ENCODE results near the gene FAM184A. TPM values are rescaled to one million over a fixed set of nuclear protein-coding genes. Genes with fewer than 3 reads are reported as not detected.

FAM184A gene
- polyA plus RNA-seq, 1 donor (not counting 4 experiments of a cell fraction or from before 2014, with no cell fraction given) = 0.20 TPM

DNA sequence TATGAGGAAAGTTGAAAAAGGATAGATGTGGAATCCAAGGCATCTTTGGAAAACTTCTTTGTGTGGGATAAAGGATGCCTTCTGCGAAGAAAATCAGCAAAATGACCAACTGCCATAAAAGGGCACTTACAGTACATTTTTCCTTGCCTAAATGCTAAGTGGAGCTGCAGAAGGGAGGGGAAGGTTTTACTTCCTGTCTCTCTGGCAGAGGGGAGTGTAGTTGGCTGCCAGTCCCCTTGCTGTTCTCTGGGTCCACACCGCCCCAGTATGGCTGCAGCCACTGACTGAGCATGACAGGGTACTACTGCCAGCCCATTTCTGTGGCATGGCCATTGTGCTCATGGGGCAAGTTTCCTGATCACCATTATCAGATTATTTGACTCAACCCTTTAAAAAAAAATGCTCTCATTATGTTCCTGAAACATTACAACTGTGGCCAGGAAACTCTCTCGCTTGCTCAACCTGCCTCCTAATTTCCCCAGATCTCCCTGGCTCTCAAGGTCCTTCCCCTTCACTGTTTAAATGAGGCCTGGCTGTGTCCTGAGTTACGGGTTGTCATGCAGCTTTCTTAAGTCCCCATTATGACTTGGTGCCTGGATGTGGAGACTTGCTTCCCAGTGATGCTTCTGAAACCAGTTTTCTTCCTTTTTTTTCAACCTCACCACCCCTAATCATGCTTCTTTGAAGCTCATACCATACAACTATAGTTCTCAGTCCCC is 34.5 kb upstream of the FAM184A start:
- no peaks in the 10 kb centered on the region for H4K20me1 ChIP-seq (ENCODE audit: control insufficient read depth, extremely low read depth, insufficient read depth, low read length)
- H3K27me3 ChIP-seq (ENCODE audit: control insufficient read depth, extremely low read depth, insufficient read depth, low read length) = no peaks in the 10 kb centered on the region
- H3K79me2 ChIP-seq (ENCODE audit: control insufficient read depth, insufficient read depth, low read length) = no peaks in the 10 kb centered on the region
- no peak overlapping the region for H2AFZ ChIP-seq (ENCODE audit: control insufficient read depth, low read length)
- DNase-seq (ENCODE audit: low read depth, low spot score) (no peak), FAIRE-seq (no peak)
- dilution Hi-C loops (cut with MboI; ENCODE audit: extremely low pct_ligation_motif_present, low sequenced_read_pairs) = loop anchor here (25.0 kb wide), 1 partner anchor 151 kb away; no protein-coding TSS in a partner anchor
- H3K4me1 ChIP-seq (ENCODE audit: control insufficient read depth, extremely low read depth, insufficient read depth, low read length) = no peaks in the 10 kb centered on the region
- H3K36me3 ChIP-seq (ENCODE audit: control insufficient read depth in 2 of 2, extremely low read depth in 1 of 2, insufficient read depth in 2 of 2, low read length in 2 of 2) = no peaks in the 10 kb centered on the region
- no peaks in the 10 kb centered on the region for H3K9me3 ChIP-seq (ENCODE audit: control insufficient read depth, low read depth, low read length)
- H3K27ac ChIP-seq (ENCODE audit: control insufficient read depth, insufficient read depth, low read length) = no peak overlapping the region
- H3K9me1 ChIP-seq (ENCODE audit: control insufficient read depth, extremely low read depth, insufficient read depth, low read length) = no peaks in the 10 kb centered on the region
- no peak overlapping the region for H3K4me2 ChIP-seq (ENCODE audit: control insufficient read depth, extremely low read depth, insufficient read depth, low read depth, low read length)
- TF ChIP-seq, protein P1, sequence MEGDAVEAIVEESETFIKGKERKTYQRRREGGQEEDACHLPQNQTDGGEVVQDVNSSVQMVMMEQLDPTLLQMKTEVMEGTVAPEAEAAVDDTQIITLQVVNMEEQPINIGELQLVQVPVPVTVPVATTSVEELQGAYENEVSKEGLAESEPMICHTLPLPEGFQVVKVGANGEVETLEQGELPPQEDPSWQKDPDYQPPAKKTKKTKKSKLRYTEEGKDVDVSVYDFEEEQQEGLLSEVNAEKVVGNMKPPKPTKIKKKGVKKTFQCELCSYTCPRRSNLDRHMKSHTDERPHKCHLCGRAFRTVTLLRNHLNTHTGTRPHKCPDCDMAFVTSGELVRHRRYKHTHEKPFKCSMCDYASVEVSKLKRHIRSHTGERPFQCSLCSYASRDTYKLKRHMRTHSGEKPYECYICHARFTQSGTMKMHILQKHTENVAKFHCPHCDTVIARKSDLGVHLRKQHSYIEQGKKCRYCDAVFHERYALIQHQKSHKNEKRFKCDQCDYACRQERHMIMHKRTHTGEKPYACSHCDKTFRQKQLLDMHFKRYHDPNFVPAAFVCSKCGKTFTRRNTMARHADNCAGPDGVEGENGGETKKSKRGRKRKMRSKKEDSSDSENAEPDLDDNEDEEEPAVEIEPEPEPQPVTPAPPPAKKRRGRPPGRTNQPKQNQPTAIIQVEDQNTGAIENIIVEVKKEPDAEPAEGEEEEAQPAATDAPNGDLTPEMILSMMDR (optimal IDR thresholded peaks at IDR 0.05 in 1 of 3, IDR thresholded peaks at IDR 0.05 in 1 of 3, conservative IDR thresholded peaks at IDR 0.05 in 1 of 3; ENCODE audit: extremely low read depth in 1 of 3, insufficient read depth in 2 of 3, low read length in 3 of 3) = no peak
- no peak for TF ChIP-seq EZH2 (IDR thresholded peaks at IDR 0.05; ENCODE audit: low read length)
- H3K4me3 ChIP-seq (ENCODE audit: control insufficient read depth in 2 of 3, extremely low read depth in 1 of 3, insufficient read depth in 2 of 3, low read depth in 1 of 3, low read length in 3 of 3) = no peak overlapping the region
- no peak overlapping the region for H3K9ac ChIP-seq (ENCODE audit: control insufficient read depth, extremely low read depth, insufficient read depth, low read length)

DNA sequence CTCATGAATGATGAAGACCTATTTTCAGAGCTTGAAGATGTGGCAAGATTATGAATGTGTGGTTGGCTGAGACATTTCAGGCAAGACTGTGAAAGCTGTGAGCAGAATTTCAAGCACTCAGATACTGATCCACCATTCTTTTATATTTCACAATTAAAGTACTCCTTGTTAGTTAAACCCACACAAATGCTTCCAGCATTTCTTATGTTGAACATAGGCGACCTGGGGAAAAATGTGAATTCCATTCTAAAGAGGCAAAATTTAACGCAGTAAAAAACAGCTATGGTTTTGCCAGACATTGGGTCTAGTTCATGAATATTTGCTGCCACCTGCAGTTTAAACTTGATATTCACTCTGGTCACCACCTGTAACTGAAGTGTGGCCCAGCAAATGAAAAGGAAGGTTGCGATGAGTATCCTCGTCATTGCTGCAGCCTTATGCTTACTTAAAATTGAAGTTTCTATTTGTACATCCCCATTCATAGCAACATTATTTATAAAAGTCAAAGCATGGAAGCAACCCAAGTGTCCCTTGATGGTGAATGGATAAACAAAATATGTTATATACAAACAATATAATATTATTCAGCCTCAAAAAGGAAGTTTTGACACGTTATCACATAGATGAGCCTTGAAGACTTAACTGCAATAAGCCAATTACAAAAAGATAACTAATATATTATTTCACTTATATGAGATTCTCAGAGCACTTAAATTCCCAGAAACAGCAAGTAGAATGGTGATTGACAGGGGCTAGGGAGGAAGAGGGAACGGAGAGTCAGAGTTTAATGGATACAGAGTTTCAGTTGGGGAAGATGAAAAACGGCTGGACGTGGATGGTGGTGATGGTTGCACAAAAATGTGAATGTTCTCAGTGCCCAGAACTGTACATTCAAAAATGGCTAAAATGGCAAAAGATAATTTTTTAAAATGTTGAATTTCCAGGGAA is 32.4 kb upstream of the FAM184A start:
- DNase-seq (ENCODE audit: low read depth, low spot score) (peak; percentile 7), FAIRE-seq (peak; percentile 94)
- Histone ChIP-seq H3K27ac (ENCODE audit: control insufficient read depth, insufficient read depth, low read length) (no peak overlapping the region), H3K4me1 (ENCODE audit: control insufficient read depth, extremely low read depth, insufficient read depth, low read length) (no peaks in the 10 kb centered on the region), H3K36me3 (ENCODE audit: control insufficient read depth in 2 of 2, extremely low read depth in 1 of 2, insufficient read depth in 2 of 2, low read length in 2 of 2) (no peaks in the 10 kb centered on the region), H3K27me3 (ENCODE audit: control insufficient read depth, extremely low read depth, insufficient read depth, low read length) (no peaks in the 10 kb centered on the region), H3K4me2 (ENCODE audit: control insufficient read depth, extremely low read depth, insufficient read depth, low read depth, low read length) (no peak overlapping the region), H3K79me2 (ENCODE audit: control insufficient read depth, insufficient read depth, low read length) (no peaks in the 10 kb centered on the region), H3K9me1 (ENCODE audit: control insufficient read depth, extremely low read depth, insufficient read depth, low read length) (no peaks in the 10 kb centered on the region), H3K9ac (ENCODE audit: control insufficient read depth, extremely low read depth, insufficient read depth, low read length) (no peak overlapping the region), H2AFZ (ENCODE audit: control insufficient read depth, low read length) (no peak overlapping the region), H4K20me1 (ENCODE audit: control insufficient read depth, extremely low read depth, insufficient read depth, low read length) (no peaks in the 10 kb centered on the region), H3K9me3 (ENCODE audit: control insufficient read depth, low read depth, low read length) (no peaks in the 10 kb centered on the region), H3K4me3 (ENCODE audit: control insufficient read depth in 2 of 3, extremely low read depth in 1 of 3, insufficient read depth in 2 of 3, low read depth in 1 of 3, low read length in 3 of 3) (no peak overlapping the region)
- dilution Hi-C loops (cut with MboI; ENCODE audit: extremely low pct_ligation_motif_present, low sequenced_read_pairs) = loop anchor here (25.0 kb wide), 1 partner anchor 149 kb away; no protein-coding TSS in a partner anchor
- no peak for TF ChIP-seq EZH2 (IDR thresholded peaks at IDR 0.05; ENCODE audit: low read length)
- TF ChIP-seq, protein P1 (optimal IDR thresholded peaks at IDR 0.05 in 1 of 3, IDR thresholded peaks at IDR 0.05 in 1 of 3, conservative IDR thresholded peaks at IDR 0.05 in 1 of 3; ENCODE audit: extremely low read depth in 1 of 3, insufficient read depth in 2 of 3, low read length in 3 of 3) = peak; percentile 38 to 57 (median 48)

All from keratinocyte (primary cell).